ENCODE measurements around the gene TAF1B.

The TAF1B gene

GRCh38 chr2:9879455-9880194 is 36.4 kb downstream of the TAF1B start:
- no peak for TF ChIP-seq CTCF (IDR thresholded peaks at IDR 0.05; ENCODE audit: extremely low read depth, insufficient read depth, missing control alignments)
- DNase-seq (ENCODE audit: low spot score) = no peak
- in situ Hi-C loops (cut with MboI; ENCODE audit: low pct_unique_long_range_greater_than_20kb, low sequenced_read_pairs, unreplicated experiment) = no loop called here

- DNase-seq (ENCODE audit: low spot score) = no peak
- in situ Hi-C loops (cut with MboI; ENCODE audit: low pct_unique_long_range_greater_than_20kb, low sequenced_read_pairs, unreplicated experiment) = no loop called here
- TF ChIP-seq CTCF (IDR thresholded peaks at IDR 0.05; ENCODE audit: extremely low read depth, insufficient read depth, missing control alignments) = no peak
Measured at GRCh38 chr2:9883897-9884296, 40.6 kb downstream of the TAF1B start.

- DNase-seq (ENCODE audit: low spot score) = no peak
- TF ChIP-seq CTCF (IDR thresholded peaks at IDR 0.05; ENCODE audit: extremely low read depth, insufficient read depth, missing control alignments) = no peak
- in situ Hi-C loops (cut with MboI; ENCODE audit: low pct_unique_long_range_greater_than_20kb, low sequenced_read_pairs, unreplicated experiment) = no loop called here
Measured at GRCh38 chr2:9884436-9884835, 41.2 kb downstream of the TAF1B start.

GRCh38 chr2:9885036-9885684 is 41.9 kb downstream of the TAF1B start:
- in situ Hi-C loops (cut with MboI; ENCODE audit: low pct_unique_long_range_greater_than_20kb, low sequenced_read_pairs, unreplicated experiment) = no loop called here
- no peak for TF ChIP-seq CTCF (IDR thresholded peaks at IDR 0.05; ENCODE audit: extremely low read depth, insufficient read depth, missing control alignments)
- DNase-seq (ENCODE audit: low spot score) = no peak

- TF ChIP-seq CTCF (IDR thresholded peaks at IDR 0.05; ENCODE audit: extremely low read depth, insufficient read depth, missing control alignments) = no peak
- no peak for DNase-seq (ENCODE audit: low spot score)
- in situ Hi-C loops (cut with MboI; ENCODE audit: low pct_unique_long_range_greater_than_20kb, low sequenced_read_pairs, unreplicated experiment) = no loop called here
Measured at GRCh38 chr2:9887513-9887912, 44.2 kb downstream of the TAF1B start.

- in situ Hi-C loops (cut with MboI; ENCODE audit: low pct_unique_long_range_greater_than_20kb, low sequenced_read_pairs, unreplicated experiment) = no loop called here
- DNase-seq (ENCODE audit: low spot score) = no peak
- TF ChIP-seq CTCF (IDR thresholded peaks at IDR 0.05; ENCODE audit: extremely low read depth, insufficient read depth, missing control alignments) = no peak
Measured at GRCh38 chr2:9889812-9890261, 46.6 kb downstream of the TAF1B start.
